ENCODE results near the gene SIRT6.
"Not testable (repeated sequence)": the region's sequence is repeated elsewhere in the genome, so short reads cannot be mapped to it uniquely, and the experiment has no call there.

DNA sequence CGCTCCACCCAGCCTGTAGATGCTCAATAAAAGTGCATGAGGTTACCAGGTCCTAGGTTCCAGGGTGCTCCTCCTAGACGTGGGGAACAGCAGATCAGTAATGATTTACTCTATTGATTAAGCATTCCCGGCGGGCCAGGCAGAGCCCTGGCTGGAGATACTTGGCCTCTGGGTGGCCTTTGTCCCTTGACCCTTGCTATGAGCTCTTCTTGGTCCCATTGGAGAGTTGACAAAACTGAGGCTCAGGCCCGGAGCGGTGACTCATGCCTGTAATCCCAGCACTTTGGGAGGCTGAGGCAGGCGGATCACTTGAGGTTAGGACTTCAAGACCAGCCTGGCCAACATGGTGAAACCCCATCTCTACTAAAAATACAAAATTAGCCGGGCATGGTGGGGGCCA, 24.4 kb downstream of the SIRT6 start:
- TF ChIP-seq CTCF, POLR2A, POLR2AphosphoS5 (IDR thresholded peaks at IDR 0.05): not testable (repeated sequence)

All from prostate gland (tissue), 2 donors.